ENCODE measurements around the gene DISP3. TPM values are rescaled to one million over a fixed set of nuclear protein-coding genes. Genes with fewer than 3 reads are reported as not detected.

DISP3 gene
- total and polyA plus RNA-seq, 2 of the 13 experiments (the other 11 are each of a cell fraction or from before 2014, with no cell fraction given), result 0.08 to 0.13 TPM

- Histone ChIP-seq H3K27me3 (ENCODE audit: control insufficient read depth in 1 of 2, insufficient read depth in 2 of 2, low read length in 2 of 2) (peaks cover 1 to 39% of the 10 kb centered on the region in 2 experiments; a peak in 3 of 5 replicates), H3K27ac (ENCODE audit: extremely low read length, insufficient read depth, low read length) (no peak overlapping the region), H3K36me3 (replicated peaks in 1 of 2; ENCODE audit: control insufficient read depth in 1 of 2, insufficient read depth in 2 of 2, low read length in 2 of 2) (no peaks in the 10 kb centered on the region), H3K4me1 (ENCODE audit: insufficient read depth, low read length) (no peaks in the 10 kb centered on the region), H4K20me1 (ENCODE audit: insufficient read depth, low read length) (0 out of 2 replicates have a peak, but pooled peaks cover 2% of the 10 kb centered on the region), H3K4me3 (replicated peaks in 1 of 3; ENCODE audit: insufficient read depth in 1 of 3, low read depth in 2 of 3, low read length in 3 of 3) (no peak overlapping the region), H3K9me3 (ENCODE audit: low read length) (no peaks in the 10 kb centered on the region), H3K79me2 (ENCODE audit: insufficient read depth, low read length) (no peaks in the 10 kb centered on the region), H3K9ac (ENCODE audit: insufficient read depth, low read depth, low read length) (no peak overlapping the region), H3K4me2 (ENCODE audit: low read depth, low read length) (no peak overlapping the region), H2AFZ (ENCODE audit: low read length) (no peak overlapping the region)
- BruUV-seq (replicated peaks), result no TSS peak
- TF ChIP-seq GZF1 (CRISPR knock-in tag; IDR thresholded peaks at IDR 0.05) (no peak), ZNF768 (CRISPR knock-in tag; IDR thresholded peaks at IDR 0.05) (peak; percentile 89), BCLAF1 (IDR thresholded peaks at IDR 0.05) (no peak)
- whole genome bisulfite sequencing (ENCODE audit: low lambda C conversion rate), result 41% methylated on average over 13 of the region's 17 CpGs
- ChIA-PET POLR2A (no interaction called here), CTCF (ENCODE audit: low intra/inter-chr PET ratio, low total read pairs) (no interaction called here)
- in situ Hi-C loops (cut with HindIII; ENCODE audit: extremely low pct_ligation_motif_present, low pct_unique_long_range_greater_than_20kb) (no loop called here), intact Hi-C loops (cut with micrococcal nuclease; ENCODE audit: unreplicated experiment) (no loop called here)
- ATAC-seq (peak; percentile 50), DNase-seq (ENCODE audit: low spot score) (no peak), FAIRE-seq (no peak)
Measured at GRCh38 chr1:11534846-11535245, 55.9 kb downstream of the DISP3 start.

GRCh38 chr1:11535316-11535715, 56.4 kb downstream of the DISP3 start:
- in situ Hi-C loops (cut with HindIII; ENCODE audit: extremely low pct_ligation_motif_present, low pct_unique_long_range_greater_than_20kb), result no loop called here
- H3K4me2 ChIP-seq (ENCODE audit: low read depth, low read length), result no peak overlapping the region
- H2AFZ ChIP-seq (ENCODE audit: low read length), result no peak overlapping the region
- FAIRE-seq (no peak), DNase-seq (ENCODE audit: low spot score) (no peak), ATAC-seq (no peak)
- 55% methylated on average over 7 of the region's 12 CpGs for WGBS (ENCODE audit: low lambda C conversion rate)
- H3K27me3 ChIP-seq (ENCODE audit: control insufficient read depth in 1 of 2, insufficient read depth in 2 of 2, low read length in 2 of 2), result peaks cover 1 to 39% of the 10 kb centered on the region in 2 experiments; a peak in 3 of 5 replicates
- intact Hi-C loops (cut with micrococcal nuclease; ENCODE audit: unreplicated experiment), result no loop called here
- 0 out of 2 replicates have a peak, but pooled peaks cover 2% of the 10 kb centered on the region for H4K20me1 ChIP-seq (ENCODE audit: insufficient read depth, low read length)
- H3K36me3 ChIP-seq (replicated peaks in 1 of 2; ENCODE audit: control insufficient read depth in 1 of 2, insufficient read depth in 2 of 2, low read length in 2 of 2), result no peaks in the 10 kb centered on the region
- H3K27ac ChIP-seq (ENCODE audit: extremely low read length, insufficient read depth, low read length), result no peak overlapping the region
- H3K79me2 ChIP-seq (ENCODE audit: insufficient read depth, low read length), result no peaks in the 10 kb centered on the region
- no peaks in the 10 kb centered on the region for H3K9me3 ChIP-seq (ENCODE audit: low read length)
- BruUV-seq (replicated peaks), result no TSS peak
- no peak overlapping the region for H3K4me3 ChIP-seq (replicated peaks in 1 of 3; ENCODE audit: insufficient read depth in 1 of 3, low read depth in 2 of 3, low read length in 3 of 3)
- CTCF ChIA-PET (ENCODE audit: low intra/inter-chr PET ratio, low total read pairs), result no interaction called here
- TF ChIP-seq ZNF749 (CRISPR knock-in tag; IDR thresholded peaks at IDR 0.05; ENCODE audit: borderline replicate concordance) (no peak), ZBTB21 (CRISPR knock-in tag; IDR thresholded peaks at IDR 0.05) (no peak), ZBTB3 (CRISPR knock-in tag; IDR thresholded peaks at IDR 0.05; ENCODE audit: borderline replicate concordance, low read depth) (no peak), MTF1 (CRISPR knock-in tag; IDR thresholded peaks at IDR 0.05) (no peak), ZNF274 (CRISPR knock-in tag; IDR thresholded peaks at IDR 0.05) (no peak)
- POLR2A ChIA-PET, result no interaction called here
- no peak overlapping the region for H3K9ac ChIP-seq (ENCODE audit: insufficient read depth, low read depth, low read length)
- H3K4me1 ChIP-seq (ENCODE audit: insufficient read depth, low read length), result no peaks in the 10 kb centered on the region

Measured in HepG2 (cell line).